Neural progenitor cell (in vitro differentiated cells): ENCODE results near the gene ERICH2. TPM values are rescaled to one million over a fixed set of nuclear protein-coding genes. Genes with fewer than 3 reads are reported as not detected.

ENCODE experiments used
- DNase-seq: peaks from one replicate; pipeline ENCODE4 v3.0.0-alpha.2; 2016; ENCODE audit warnings: low spot score
- H2AFZ ChIP-seq: fragments of 200-600 bp; sonication (generic); replicated peaks from 2 replicates; pipeline ENCODE4 v1.6.1; 2016; ENCODE audit warnings: antibody characterized with exemption
- H3F3A ChIP-seq: fragments of 200-600 bp; sonication (generic); 2 replicates; pipeline ENCODE4 v1.6.1; 2016; ENCODE audit warnings: antibody characterized with exemption, low read depth
- H3K27ac ChIP-seq: fragments of 200-600 bp; sonication (generic); 2 replicates; pipeline ENCODE4 v1.5.1; 2016; ENCODE audit warnings: mild to moderate bottlenecking
- H3K27me3 ChIP-seq: fragments of 200-600 bp; sonication (generic); 2 replicates; pipeline ENCODE4 v1.6.1; 2016; ENCODE audit warnings: mild to moderate bottlenecking, moderate library complexity
- H3K36me3 ChIP-seq: fragments of 200-600 bp; sonication (generic); 2 replicates; pipeline ENCODE4 v1.5.1; 2016
- H3K4me1 ChIP-seq: fragments of 200-600 bp; sonication (generic); 2 replicates; pipeline ENCODE4 v1.6.1; 2016; ENCODE audit warnings: mixed run types
- H3K4me2 ChIP-seq: fragments of 200-600 bp; sonication (generic); 2 replicates; pipeline ENCODE4 v1.6.1; 2016
- H3K4me3 ChIP-seq: fragments of 200-600 bp; sonication (generic); 2 replicates; pipeline ENCODE4 v1.5.1; 2016
- H3K79me2 ChIP-seq: fragments of 200-600 bp; sonication (generic); 2 replicates; pipeline ENCODE4 v1.6.1; 2016; ENCODE audit warnings: low read depth
- H3K9ac ChIP-seq: fragments of 200-600 bp; sonication (generic); 2 replicates; pipeline ENCODE4 v1.6.1; 2016
- H3K9me3 ChIP-seq: fragments of 200-600 bp; sonication (generic); 2 replicates; pipeline ENCODE4 v1.5.1; 2016; ENCODE audit warnings: low read depth
- H4K20me1 ChIP-seq: fragments of 200-600 bp; sonication (generic); 2 replicates; pipeline ENCODE4 v1.6.1; 2016; ENCODE audit warnings: low read depth
- H3K27ac Mint-ChIP-seq: 3 replicates; pipeline ENCODE4 v1.8.0; 2021; ENCODE audit warnings: mixed read lengths
- H3K27me3 Mint-ChIP-seq: 2 replicates; pipeline ENCODE4 v1.8.0; 2022; ENCODE audit warnings: low read depth, mild to moderate bottlenecking, inconsistent platforms, moderate library complexity, mixed read lengths; ENCODE audit not compliant: insufficient read depth
- H3K36me3 Mint-ChIP-seq: 3 replicates; pipeline ENCODE4 v1.8.0; 2021; ENCODE audit warnings: mixed read lengths
- H3K4me1 Mint-ChIP-seq: 3 replicates; pipeline ENCODE4 v1.8.0; 2021; ENCODE audit warnings: mixed read lengths
- H3K4me3 Mint-ChIP-seq: 3 replicates; pipeline ENCODE4 v1.8.0; 2021; ENCODE audit warnings: mild to moderate bottlenecking, moderate library complexity, mixed read lengths
- H3K9me3 Mint-ChIP-seq: 3 replicates; pipeline ENCODE4 v1.8.0; 2020; ENCODE audit warnings: mixed read lengths
- EZH2 ChIP-seq: fragments of 200-600 bp; sonication (generic); IDR thresholded peaks from 2 replicates; pipeline ENCODE4 v1.6.1; 2017; ENCODE audit warnings: antibody characterized with exemption, mild to moderate bottlenecking, moderate library complexity
- EZH2phosphoT487 ChIP-seq: fragments of 200-600 bp; sonication (generic); IDR thresholded peaks from 2 replicates; pipeline ENCODE4 v1.6.1; 2017; ENCODE audit warnings: antibody characterized with exemption
- total RNA-seq: library from RNA; depleted of rRNA; stranded (reverse); fragments of >200 nt; gene quantifications from 2 replicates; pipeline ENCODE4 v1.2.3, GENCODE V29; 2015; ENCODE audit warnings: low replicate concordance
- TF ChIP-seq, protein P1 (sequence below): fragments of 200-600 bp; sonication (generic); IDR thresholded peaks from 2 replicates; pipeline ENCODE4 v1.5.1; 2017; ENCODE audit warnings: antibody characterized with exemption, mild to moderate bottlenecking

The ERICH2 gene
- total RNA-seq, 1 donor from 2014 or later, result 2.7 TPM

DNA sequence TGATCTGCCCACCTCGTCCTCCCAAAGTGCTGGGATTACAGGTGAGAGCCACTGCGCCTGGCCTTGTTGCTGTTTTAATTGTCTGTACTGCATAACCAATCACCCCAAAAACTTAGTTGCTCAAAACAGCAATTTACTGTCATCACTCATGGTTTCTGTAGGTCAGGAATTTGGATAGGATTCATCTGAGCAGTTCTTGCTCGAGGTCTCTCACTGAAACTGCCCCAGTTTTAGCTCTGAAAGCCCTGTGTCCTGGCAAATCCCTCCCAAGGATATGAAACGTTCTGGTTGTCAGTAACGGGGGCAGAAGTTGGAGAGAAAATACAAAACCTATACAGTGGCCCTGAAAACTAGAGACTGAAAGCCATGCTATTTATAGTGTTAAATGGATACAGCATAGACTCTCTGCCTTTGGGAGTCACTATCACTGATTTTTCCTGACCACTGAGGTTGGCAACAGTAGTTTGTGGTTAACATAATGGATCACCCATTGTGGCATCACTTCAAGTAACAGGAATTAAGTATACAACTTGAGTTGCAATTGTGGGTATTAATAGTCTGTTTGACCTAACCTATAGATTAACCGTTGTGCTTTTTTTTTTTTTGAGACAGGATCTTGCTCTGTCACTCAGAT lies 27.2 kb upstream of the ERICH2 start:
- H3K4me3 Mint-ChIP-seq, result no peak overlapping the region
- no peak for TF ChIP-seq EZH2phosphoT487
- TF ChIP-seq, protein P1, sequence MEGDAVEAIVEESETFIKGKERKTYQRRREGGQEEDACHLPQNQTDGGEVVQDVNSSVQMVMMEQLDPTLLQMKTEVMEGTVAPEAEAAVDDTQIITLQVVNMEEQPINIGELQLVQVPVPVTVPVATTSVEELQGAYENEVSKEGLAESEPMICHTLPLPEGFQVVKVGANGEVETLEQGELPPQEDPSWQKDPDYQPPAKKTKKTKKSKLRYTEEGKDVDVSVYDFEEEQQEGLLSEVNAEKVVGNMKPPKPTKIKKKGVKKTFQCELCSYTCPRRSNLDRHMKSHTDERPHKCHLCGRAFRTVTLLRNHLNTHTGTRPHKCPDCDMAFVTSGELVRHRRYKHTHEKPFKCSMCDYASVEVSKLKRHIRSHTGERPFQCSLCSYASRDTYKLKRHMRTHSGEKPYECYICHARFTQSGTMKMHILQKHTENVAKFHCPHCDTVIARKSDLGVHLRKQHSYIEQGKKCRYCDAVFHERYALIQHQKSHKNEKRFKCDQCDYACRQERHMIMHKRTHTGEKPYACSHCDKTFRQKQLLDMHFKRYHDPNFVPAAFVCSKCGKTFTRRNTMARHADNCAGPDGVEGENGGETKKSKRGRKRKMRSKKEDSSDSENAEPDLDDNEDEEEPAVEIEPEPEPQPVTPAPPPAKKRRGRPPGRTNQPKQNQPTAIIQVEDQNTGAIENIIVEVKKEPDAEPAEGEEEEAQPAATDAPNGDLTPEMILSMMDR, result no peak
- TF ChIP-seq EZH2, result no peak
- H3K27me3 ChIP-seq, result no peaks in the 10 kb centered on the region

DNA sequence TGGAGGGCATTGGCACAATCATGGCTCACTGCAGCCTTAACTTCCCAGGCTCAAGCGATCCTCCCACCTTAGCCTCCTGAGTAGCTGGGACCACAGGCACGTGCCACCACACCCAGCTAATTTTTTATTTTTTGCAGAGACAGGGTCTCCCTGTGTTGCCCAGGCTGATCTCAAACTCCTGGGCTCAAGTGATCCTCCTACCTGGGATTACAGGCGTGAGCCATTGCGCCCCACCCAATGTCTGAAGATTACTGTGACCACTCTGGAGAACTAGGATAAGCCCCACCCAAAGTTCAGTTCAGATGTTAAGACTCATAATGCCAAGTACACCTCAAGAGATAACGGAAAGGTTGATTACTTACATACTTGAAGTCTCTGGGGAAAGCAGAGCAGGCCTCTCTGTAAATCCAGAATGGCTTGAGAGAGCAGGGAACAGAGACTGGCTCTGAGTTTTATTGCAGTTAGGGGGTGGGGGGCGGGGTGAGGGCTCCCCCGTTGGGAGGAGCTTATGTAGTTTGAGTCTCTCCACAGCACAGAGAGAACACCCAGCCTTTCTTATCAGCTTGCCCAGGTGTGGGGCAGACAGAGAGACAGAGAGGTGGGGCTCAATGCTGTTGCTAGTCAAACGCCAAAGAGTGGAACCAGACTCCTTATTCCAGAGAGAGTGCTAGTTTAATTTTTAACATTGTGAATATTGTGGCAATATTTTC lies 26.5 kb upstream of the ERICH2 start:
- Mint-ChIP-seq H3K27me3 (no peaks in the 10 kb centered on the region), H3K9me3 (no peaks in the 10 kb centered on the region), H3K27ac (no peak overlapping the region), H3K4me1 (no peaks in the 10 kb centered on the region), H3K4me3 (no peak overlapping the region), H3K36me3 (no peaks in the 10 kb centered on the region)
- no peaks in the 10 kb centered on the region for H3K79me2 ChIP-seq
- no peak overlapping the region for H3K4me3 ChIP-seq
- no peak overlapping the region for H3K9ac ChIP-seq
- no peaks in the 10 kb centered on the region for H3K27me3 ChIP-seq
- no peaks in the 10 kb centered on the region for H3K4me1 ChIP-seq
- H3K9me3 ChIP-seq, result no peaks in the 10 kb centered on the region
- no peaks in the 10 kb centered on the region for H3K36me3 ChIP-seq
- TF ChIP-seq, protein P1, result no peak
- TF ChIP-seq EZH2, result no peak
- no peak for TF ChIP-seq EZH2phosphoT487
- peaks cover 3% of the 10 kb centered on the region for H3F3A ChIP-seq
- no peak overlapping the region for H2AFZ ChIP-seq
- no peak overlapping the region for H3K27ac ChIP-seq
- DNase-seq, result no peak
- no peak overlapping the region for H3K4me2 ChIP-seq
- no peaks in the 10 kb centered on the region for H4K20me1 ChIP-seq

More for the DNA sequence above, 27.2 kb upstream of the ERICH2 start:
- Histone ChIP-seq H2AFZ (no peak overlapping the region), H3K4me2 (no peak overlapping the region), H3K9ac (no peak overlapping the region), H3K4me3 (no peak overlapping the region), H3F3A (peaks cover 3% of the 10 kb centered on the region), H3K9me3 (no peaks in the 10 kb centered on the region), H3K79me2 (no peaks in the 10 kb centered on the region), H3K4me1 (no peaks in the 10 kb centered on the region), H3K27ac (no peak overlapping the region), H4K20me1 (no peaks in the 10 kb centered on the region), H3K36me3 (no peaks in the 10 kb centered on the region)
- H3K27ac Mint-ChIP-seq, result no peak overlapping the region
- no peaks in the 10 kb centered on the region for H3K4me1 Mint-ChIP-seq
- H3K27me3 Mint-ChIP-seq, result no peaks in the 10 kb centered on the region
- no peaks in the 10 kb centered on the region for H3K36me3 Mint-ChIP-seq
- H3K9me3 Mint-ChIP-seq, result no peaks in the 10 kb centered on the region
- no peak for DNase-seq

DNA sequence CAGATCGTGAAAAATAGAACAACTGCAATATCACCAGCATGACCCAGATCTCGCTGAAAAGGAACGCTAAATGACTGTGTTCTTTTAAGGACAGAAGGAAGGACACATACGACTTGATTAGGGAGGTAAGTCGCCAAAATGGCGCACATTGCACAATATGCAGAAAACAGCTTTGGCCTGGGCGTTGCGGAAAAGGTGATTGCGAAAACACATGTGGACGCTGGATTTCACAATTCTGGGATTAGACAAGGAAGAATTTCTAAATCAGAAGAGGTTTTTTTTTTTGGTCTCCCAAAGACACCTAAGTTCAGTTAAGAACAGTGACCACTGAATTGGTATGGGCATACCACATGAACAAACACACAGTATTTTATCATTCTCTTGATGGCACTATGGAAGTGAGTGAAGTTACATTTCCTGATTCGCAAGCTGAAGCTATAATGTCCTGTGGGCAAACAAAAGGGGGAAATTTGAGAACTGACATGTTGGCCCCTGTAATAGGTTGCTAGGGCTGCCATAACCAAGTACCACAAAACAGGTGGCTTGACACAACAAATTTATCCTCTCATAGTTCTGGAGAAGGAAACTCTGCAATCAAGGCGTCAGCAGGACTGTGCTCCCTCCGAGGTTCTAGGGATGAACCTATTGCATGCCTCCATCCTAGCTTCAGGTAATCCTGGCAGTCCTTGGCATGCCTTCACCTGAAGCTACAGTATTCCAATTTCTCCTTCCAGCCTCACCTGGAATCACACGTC lies 25.8 kb upstream of the ERICH2 start:
- no peaks in the 10 kb centered on the region for H3K36me3 Mint-ChIP-seq
- H3K9me3 Mint-ChIP-seq, result peaks cover 4% of the 10 kb centered on the region
- H3K4me1 Mint-ChIP-seq, result no peaks in the 10 kb centered on the region

More for the DNA sequence above, 25.8 kb upstream of the ERICH2 start:
- H3K36me3 ChIP-seq, result no peaks in the 10 kb centered on the region
- H3K4me1 ChIP-seq, result no peaks in the 10 kb centered on the region
- H3K9ac ChIP-seq, result no peak overlapping the region
- H3F3A ChIP-seq, result peaks cover 3% of the 10 kb centered on the region
- no peak overlapping the region for H3K4me3 ChIP-seq
- H3K79me2 ChIP-seq, result no peaks in the 10 kb centered on the region
- Mint-ChIP-seq H3K27ac (no peak overlapping the region), H3K27me3 (no peaks in the 10 kb centered on the region), H3K4me3 (no peak overlapping the region)
- no peaks in the 10 kb centered on the region for H3K9me3 ChIP-seq
- no peak overlapping the region for H3K27ac ChIP-seq
- no peaks in the 10 kb centered on the region for H4K20me1 ChIP-seq
- no peak for DNase-seq
- TF ChIP-seq EZH2phosphoT487 (no peak), EZH2 (no peak)
- TF ChIP-seq, protein P1, result no peak
- no peak overlapping the region for H3K4me2 ChIP-seq
- H3K27me3 ChIP-seq, result no peaks in the 10 kb centered on the region
- no peak overlapping the region for H2AFZ ChIP-seq
